ENCODE data around the gene REX1BD. TPM values are rescaled to one million over a fixed set of nuclear protein-coding genes. Genes with fewer than 3 reads are reported as not detected.
A peak's percentile ranks its signal among the peaks of the same experiment; 100 is the strongest.

Gene REX1BD
- total and polyA plus RNA-seq, 12 donors = 8.8 to 268 (median 91.8) TPM

GRCh38 chr19:18636969-18637629, 48.5 kb downstream of the REX1BD start, which contains the start of gene KLHL26:
KLHL26 (plus strand) TSS chr19:18637028; CDS start chr19:18637055, 27 bp downstream.
- peaks cover 3 to 12% of the 10 kb centered on the region in 2 donors for H3K4me1 ChIP-seq (replicated peaks in 1 of 2)
- intact Hi-C loops (cut with DNase I) = no loop called here
- peak within 1 kb of the TSS in 4 of 5 donors; percentile 30 to 84 (median 81) for H3K27ac ChIP-seq
- H3K27me3 ChIP-seq = no peaks in the 10 kb centered on the region
- TF ChIP-seq CTCF (IDR thresholded peaks at IDR 0.05) (no peak), POLR2A (IDR thresholded peaks at IDR 0.05) (peak; percentile 68 to 75)
- no peaks in the 10 kb centered on the region for H3K36me3 ChIP-seq (replicated peaks in 1 of 2)
- WGBS, 4 donors = 3 to 18% (median 9%) methylated on average over 9 to 47 of the region's 47 CpGs
- H3K9me3 ChIP-seq (replicated peaks in 1 of 3) = no peaks in the 10 kb centered on the region
- H3K4me3 ChIP-seq = peak within 1 kb of the TSS; percentile 33 to 76 (median 36)
- no peak for DNase-seq

GRCh38 chr19:18637673-18638630, 49.4 kb downstream of the REX1BD start:
- intact Hi-C loops (cut with DNase I) = no loop called here
- peak overlapping the region in 3 of 5 donors; percentile 80 to 84 (median 82) for H3K27ac ChIP-seq
- TF ChIP-seq POLR2A (IDR thresholded peaks at IDR 0.05) = no peak
- TF ChIP-seq CTCF (IDR thresholded peaks at IDR 0.05) = no peak

GRCh38 chr19:18639706-18640243, 51.2 kb downstream of the REX1BD start:
- no peak for DNase-seq
- TF ChIP-seq CTCF (IDR thresholded peaks at IDR 0.05) = no peak
- no peak for TF ChIP-seq POLR2A (IDR thresholded peaks at IDR 0.05)
- no peak overlapping the region for H3K27ac ChIP-seq
- no peak overlapping the region for H3K4me3 ChIP-seq
- peaks cover 3 to 12% of the 10 kb centered on the region in 2 donors for H3K4me1 ChIP-seq (replicated peaks in 1 of 2)
- 78 to 84% (median 80%) methylated on average over 8 of the region's 8 CpGs for WGBS, 4 donors
- no peaks in the 10 kb centered on the region for H3K36me3 ChIP-seq (replicated peaks in 1 of 2)
- H3K9me3 ChIP-seq (replicated peaks in 1 of 3) = no peaks in the 10 kb centered on the region
- intact Hi-C loops (cut with DNase I) = no loop called here
- no peaks in the 10 kb centered on the region for H3K27me3 ChIP-seq

More at GRCh38 chr19:18637673-18638630, 49.4 kb downstream of the REX1BD start:
- Histone ChIP-seq H3K9me3 (replicated peaks in 1 of 3) (no peaks in the 10 kb centered on the region), H3K4me3 (peak overlapping the region in 1 of 4 donors; percentile 76), H3K27me3 (no peaks in the 10 kb centered on the region), H3K4me1 (replicated peaks in 1 of 2) (peaks cover 3 to 12% of the 10 kb centered on the region in 2 donors), H3K36me3 (replicated peaks in 1 of 2) (no peaks in the 10 kb centered on the region)
- peak in 1 of 7 donors; percentile 49 for DNase-seq
- WGBS, 4 donors = 24 to 37% (median 31%) methylated on average over 3 of the region's 3 CpGs

Small RNA genes lying within 50 kb of the gene (small RNA-seq; reads per million reads assigned to genes)
- gene RN7SL155P = 0 reads per million in 2 donors

Other genes starting within 250 kb of the REX1BD start
- 10 to 100 TPM; 19.0 to 89.2 (median 58.5) TPM for gene PGPEP1, start 248.2 kb upstream of the REX1BD start, total RNA-seq
- 10 to 100 TPM; 20.3 to 46.1 (median 21.1) TPM for gene PGPEP1, start 248.2 kb upstream of the REX1BD start, polyA plus RNA-seq
- 10 to 100 TPM in 4 of 9 donors, 1 to 10 TPM in 4, under 1 TPM in 1; 0.90 to 29.2 (median 6.2) TPM for gene GDF15, start 202.6 kb upstream of the REX1BD start, total RNA-seq
- 1 to 10 TPM in 2 of 3 donors, under 1 TPM in 1; 0.33 to 5.3 (median 2.6) TPM for gene GDF15, start 202.6 kb upstream of the REX1BD start, polyA plus RNA-seq
- 10 to 100 TPM in 7 of 9 donors, 1 to 10 TPM in 2; 1.5 to 38.2 (median 21.6) TPM for gene LRRC25, start 191.2 kb upstream of the REX1BD start, total RNA-seq
- gene LRRC25, start 191.2 kb upstream of the REX1BD start, polyA plus RNA-seq = 10 to 100 TPM in 1 of 3 donors, 1 to 10 TPM in 2; 5.1 to 18.4 (median 8.5) TPM
- gene SSBP4, start 169.4 kb upstream of the REX1BD start, total RNA-seq = 100 to 1,000 TPM in 1 of 9 donors, 10 to 100 TPM in 8; 38.9 to 119 (median 69.9) TPM
- gene SSBP4, start 169.4 kb upstream of the REX1BD start, polyA plus RNA-seq = 100 to 1,000 TPM in 2 of 3 donors, 1 to 10 TPM in 1; 9.1 to 160 (median 136) TPM
- gene ISYNA1, start 150.7 kb upstream of the REX1BD start, total RNA-seq = 100 to 1,000 TPM in 3 of 9 donors, 10 to 100 TPM in 6; 32.3 to 211 (median 66.0) TPM
- gene ISYNA1, start 150.7 kb upstream of the REX1BD start, polyA plus RNA-seq = 100 to 1,000 TPM in 2 of 3 donors, 1 to 10 TPM in 1; 3.2 to 313 (median 125) TPM
- 10 to 100 TPM in 7 of 9 donors, 1 to 10 TPM in 2; 3.6 to 28.3 (median 14.2) TPM for gene ELL, start 66.7 kb upstream of the REX1BD start, total RNA-seq
- 10 to 100 TPM in 1 of 3 donors, 1 to 10 TPM in 2; 1.8 to 14.3 (median 9.1) TPM for gene ELL, start 66.7 kb upstream of the REX1BD start, polyA plus RNA-seq
- gene FKBP8, start 45.2 kb upstream of the REX1BD start, total RNA-seq = 100 to 1,000 TPM; 128 to 463 (median 261) TPM
- gene FKBP8, start 45.2 kb upstream of the REX1BD start, polyA plus RNA-seq = 100 to 1,000 TPM in 2 of 3 donors, 10 to 100 TPM in 1; 26.3 to 816 (median 417) TPM
- 100 to 1,000 TPM in 3 of 9 donors, 10 to 100 TPM in 6; 57.7 to 165 (median 83.3) TPM for gene KXD1, start 30.9 kb upstream of the REX1BD start, total RNA-seq
- 100 to 1,000 TPM in 1 of 3 donors, 10 to 100 TPM in 2; 74.2 to 120 (median 79.4) TPM for gene KXD1, start 30.9 kb upstream of the REX1BD start, polyA plus RNA-seq
- gene UBA52, start 16.9 kb upstream of the REX1BD start, total RNA-seq = 1,000 to 10,000 TPM in 6 of 9 donors, 100 to 1,000 TPM in 3; 781 to 1,331 (median 1,025) TPM
- 1,000 to 10,000 TPM in 2 of 3 donors, 100 to 1,000 TPM in 1; 950 to 1,900 (median 1,669) TPM for gene UBA52, start 16.9 kb upstream of the REX1BD start, polyA plus RNA-seq
- 100 to 1,000 TPM in 1 of 9 donors, 10 to 100 TPM in 5, 1 to 10 TPM in 2, under 1 TPM in 1; 0.44 to 111 (median 15.0) TPM for gene CRLF1, start 18.0 kb downstream of the REX1BD start, total RNA-seq
- gene CRLF1, start 18.0 kb downstream of the REX1BD start, polyA plus RNA-seq = 10 to 100 TPM in 2 of 3 donors, 1 to 10 TPM in 1; 5.7 to 80.0 (median 51.2) TPM
- 10 to 100 TPM in 2 of 9 donors, 1 to 10 TPM in 6, under 1 TPM in 1; 0.89 to 13.9 (median 5.2) TPM for gene TMEM59L, start 24.1 kb downstream of the REX1BD start, total RNA-seq
- 10 to 100 TPM in 1 of 3 donors, 1 to 10 TPM in 2; 1.9 to 14.5 (median 5.5) TPM for gene TMEM59L, start 24.1 kb downstream of the REX1BD start, polyA plus RNA-seq
- gene KLHL26, start 48.2 kb downstream of the REX1BD start, total RNA-seq = 10 to 100 TPM in 3 of 9 donors, 1 to 10 TPM in 6; 1.4 to 15.2 (median 9.0) TPM
- gene KLHL26, start 48.2 kb downstream of the REX1BD start, polyA plus RNA-seq = 1 to 10 TPM; 1.7 to 5.1 (median 3.7) TPM
- 10 to 100 TPM in 6 of 9 donors, 1 to 10 TPM in 3; 3.1 to 22.5 (median 10.2) TPM for gene CRTC1, start 94.9 kb downstream of the REX1BD start, total RNA-seq
- 10 to 100 TPM in 2 of 3 donors, 1 to 10 TPM in 1; 4.6 to 38.1 (median 18.1) TPM for gene CRTC1, start 94.9 kb downstream of the REX1BD start, polyA plus RNA-seq
- under 1 TPM in 1 of 9 donors, not detected in 8; 0.11 TPM for gene COMP, start 202.5 kb downstream of the REX1BD start, total RNA-seq
- under 1 TPM in 2 of 3 donors, not detected in 1; 0.16 to 0.17 TPM for gene COMP, start 202.5 kb downstream of the REX1BD start, polyA plus RNA-seq
- gene UPF1, start 243.2 kb downstream of the REX1BD start, total RNA-seq = 100 to 1,000 TPM in 1 of 9 donors, 10 to 100 TPM in 8; 31.1 to 141 (median 78.7) TPM
- 10 to 100 TPM; 27.6 to 80.8 (median 55.1) TPM for gene UPF1, start 243.2 kb downstream of the REX1BD start, polyA plus RNA-seq